CMK (cell line): ENCODE results near the gene KLF2.
"Not testable (repeated sequence)": the region's sequence is repeated elsewhere in the genome, so short reads cannot be mapped to it uniquely, and the experiment has no call there.

Experiments used
- DNase-seq: peaks from one replicate; pipeline ENCODE4 v3.0.0-alpha.2; 2010; ENCODE audit warnings: low read depth

Gene KLF2

GRCh38 chr19:16338470-16339360 is 14.1 kb downstream of the KLF2 start:
- DNase-seq = no peak

- no peak for DNase-seq
Measured at GRCh38 chr19:16339361-16339725, 14.7 kb downstream of the KLF2 start.

GRCh38 chr19:16340092-16340491 is 15.5 kb downstream of the KLF2 start:
- DNase-seq = no peak

GRCh38 chr19:16340654-16341053 is 16.0 kb downstream of the KLF2 start:
- DNase-seq = no peak

- no peak for DNase-seq
Measured at GRCh38 chr19:16342002-16342715, 17.5 kb downstream of the KLF2 start.

GRCh38 chr19:16343156-16343555 is 18.5 kb downstream of the KLF2 start:
- no peak for DNase-seq

- DNase-seq = no peak
Measured at GRCh38 chr19:16345457-16345856, 20.8 kb downstream of the KLF2 start.

- DNase-seq = not testable (repeated sequence)
Measured at GRCh38 chr19:16347099-16347498, 22.5 kb downstream of the KLF2 start.

GRCh38 chr19:16347706-16348105 is 23.1 kb downstream of the KLF2 start:
- DNase-seq = no peak

- DNase-seq = no peak
Measured at GRCh38 chr19:16349551-16350152, 25.0 kb downstream of the KLF2 start.

- DNase-seq = no peak
Measured at GRCh38 chr19:16351133-16351809, 26.6 kb downstream of the KLF2 start.

- DNase-seq = peak; percentile 49
Measured at GRCh38 chr19:16355293-16356043, 30.8 kb downstream of the KLF2 start.

GRCh38 chr19:16358456-16358855 is 33.8 kb downstream of the KLF2 start:
- no peak for DNase-seq

- DNase-seq = no peak
Measured at GRCh38 chr19:16359074-16359473, 34.4 kb downstream of the KLF2 start.

GRCh38 chr19:16359964-16360363 is 35.3 kb downstream of the KLF2 start:
- DNase-seq = no peak

GRCh38 chr19:16360738-16361137 is 36.1 kb downstream of the KLF2 start:
- no peak for DNase-seq

- DNase-seq = no peak
Measured at GRCh38 chr19:16361254-16361653, 36.6 kb downstream of the KLF2 start.

- DNase-seq = no peak
Measured at GRCh38 chr19:16361926-16362325, 37.3 kb downstream of the KLF2 start.

- DNase-seq = no peak
Measured at GRCh38 chr19:16363133-16363851, 38.7 kb downstream of the KLF2 start.

- no peak for DNase-seq
Measured at GRCh38 chr19:16363852-16364230, 39.2 kb downstream of the KLF2 start.

- no peak for DNase-seq
Measured at GRCh38 chr19:16364231-16364865, 39.7 kb downstream of the KLF2 start.
